Retinal pigment epithelial cell (primary cell): Measurements from ENCODE around the gene GH2.

Experiments used
- DNase-seq: peaks from one replicate; pipeline ENCODE4 v3.0.0-alpha.2; 2010; ENCODE audit warnings: low read depth
- H3K4me3 ChIP-seq: 2 replicates; pipeline ENCODE4 v1.5.1; 2011; ENCODE audit warnings: mild to moderate bottlenecking, low read length, control low read depth, moderate library complexity
- CTCF ChIP-seq: conservative IDR thresholded peaks from 2 replicates; pipeline ENCODE4 v1.5.1; 2011; ENCODE audit warnings: low read depth, low read length, control low read depth, inconsistent platforms

GH2 gene

GRCh38 chr17:63830904-63831491 lies 50.7 kb downstream of the GH2 start:
- no peak for TF ChIP-seq CTCF
- no peak for DNase-seq
- no peak overlapping the region for H3K4me3 ChIP-seq

GRCh38 chr17:63830278-63830677 lies 51.5 kb downstream of the GH2 start:
- no peak for TF ChIP-seq CTCF
- no peak for DNase-seq
- no peak overlapping the region for H3K4me3 ChIP-seq
